HK-2 (cell line): Measurements from ENCODE around the gene PTBP3.
A peak's percentile ranks its signal among the peaks of the same experiment; 100 is the strongest.

ENCODE experiments used
- DNase-seq: peaks from one replicate; pipeline ENCODE4 v3.0.0-alpha.2; 2018; ENCODE audit not compliant: unreplicated experiment

PTBP3 gene

GRCh38 chr9:112360047-112360804, 26.8 kb upstream of the PTBP3 start:
- peak; percentile 30 for DNase-seq

DNA sequence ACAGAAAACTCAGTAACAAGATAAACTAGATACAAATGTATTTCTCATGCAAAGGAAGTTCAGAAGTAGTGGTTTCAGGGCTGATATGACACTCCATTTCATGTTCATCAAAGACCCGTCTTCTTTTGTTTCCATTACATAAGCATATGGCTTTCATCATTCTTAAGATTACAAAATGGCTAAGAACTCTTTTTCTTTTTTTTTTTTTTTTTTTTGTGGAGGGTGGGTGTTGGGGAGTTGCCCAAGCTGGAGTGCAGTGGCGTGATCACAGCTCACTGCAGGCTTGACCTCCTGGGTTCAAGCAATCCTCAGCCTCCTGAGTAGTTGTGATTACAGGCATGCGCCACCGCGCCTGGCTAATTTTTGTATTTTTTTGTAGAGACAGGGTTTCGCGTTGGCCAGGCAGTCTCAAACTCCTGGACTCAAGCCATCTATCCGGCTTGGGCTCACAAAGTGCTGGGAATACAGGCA, 22.0 kb upstream of the PTBP3 start:
- no peak for DNase-seq

DNA sequence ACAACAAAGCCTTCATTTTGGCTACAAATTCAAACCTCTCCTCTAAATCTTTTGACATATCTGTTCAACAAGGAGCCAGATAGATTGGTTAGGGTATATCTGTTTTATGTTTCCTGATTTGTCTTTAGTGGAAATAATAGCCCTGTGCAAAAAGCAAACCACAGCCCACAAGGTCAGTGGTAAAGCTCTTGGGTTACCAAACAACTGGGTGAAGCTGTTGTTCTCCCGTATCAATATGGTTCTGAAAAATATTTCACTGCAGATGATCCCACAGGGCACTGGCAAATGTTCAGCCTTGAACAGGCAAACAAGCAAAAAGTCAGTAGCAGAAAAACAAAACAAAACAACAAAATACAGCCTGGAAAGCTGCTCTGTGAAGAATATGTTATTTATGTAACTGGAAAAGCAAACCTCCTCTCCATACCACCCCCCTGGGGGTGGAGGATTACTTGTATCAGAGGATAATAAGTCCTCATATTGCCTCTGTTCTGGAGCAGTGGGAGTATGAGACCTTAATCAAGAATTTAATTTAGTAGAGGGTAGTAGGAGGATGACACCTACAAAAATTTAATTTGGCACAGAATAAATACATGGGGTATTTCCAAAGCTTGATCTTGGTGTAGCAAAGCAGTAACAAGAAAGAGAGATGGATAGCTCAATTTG, 20.8 kb upstream of the PTBP3 start:
- DNase-seq, result no peak

DNA sequence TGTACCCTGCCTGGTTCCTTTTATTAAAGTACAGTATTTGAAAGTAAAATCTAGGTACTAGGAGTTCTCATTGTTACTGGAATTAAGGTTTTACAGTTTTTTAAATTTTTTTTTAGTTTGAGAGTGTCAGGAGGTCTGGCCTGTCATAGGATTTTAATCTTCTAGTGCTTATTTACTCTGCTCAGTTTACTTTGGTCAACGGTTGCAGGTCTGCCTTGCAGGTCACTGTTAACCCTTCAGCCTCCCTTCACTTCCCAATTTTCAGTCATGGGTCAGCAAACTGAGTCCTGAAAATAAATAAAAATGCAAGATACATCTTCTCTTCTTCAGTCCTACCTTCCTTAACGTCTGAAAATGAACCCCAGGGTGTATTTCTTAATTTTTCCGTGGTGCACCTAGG, 18.8 kb upstream of the PTBP3 start:
- no peak for DNase-seq

DNA sequence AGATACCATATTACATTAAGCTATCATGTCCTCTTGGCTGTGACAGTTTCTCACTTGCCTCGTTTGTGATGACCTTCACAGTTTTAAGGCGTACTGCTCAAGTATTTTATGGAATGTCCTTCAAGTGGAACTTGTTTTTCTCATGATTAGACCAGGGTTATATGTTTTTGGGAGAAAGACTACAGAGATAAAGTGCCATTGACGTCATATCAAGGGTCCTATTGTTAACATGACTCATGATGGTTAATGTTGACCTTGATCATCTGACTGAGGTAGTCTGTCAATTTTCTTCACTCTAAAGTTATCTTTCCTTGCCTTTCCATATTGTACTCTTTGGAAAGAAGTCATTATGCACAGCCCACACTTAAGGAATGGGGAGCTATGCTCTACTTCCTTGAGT, 17.8 kb upstream of the PTBP3 start:
- DNase-seq, result no peak

DNA sequence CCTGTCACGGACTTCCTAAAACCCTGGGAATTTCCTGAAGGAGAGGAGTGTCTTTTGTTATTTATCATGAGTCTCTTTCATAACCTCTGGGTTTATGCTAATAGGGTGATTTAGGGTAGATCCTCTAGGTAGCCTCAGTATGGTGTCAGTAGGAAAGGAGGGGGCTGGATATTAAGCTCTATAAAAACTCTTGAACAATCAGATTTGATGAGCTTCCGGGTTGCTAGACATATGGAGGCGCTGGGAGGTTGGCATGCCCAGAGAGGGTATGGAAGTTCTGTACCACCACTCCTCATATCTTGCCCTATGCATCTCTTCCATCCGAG, 15.6 kb upstream of the PTBP3 start:
- no peak for DNase-seq

DNA sequence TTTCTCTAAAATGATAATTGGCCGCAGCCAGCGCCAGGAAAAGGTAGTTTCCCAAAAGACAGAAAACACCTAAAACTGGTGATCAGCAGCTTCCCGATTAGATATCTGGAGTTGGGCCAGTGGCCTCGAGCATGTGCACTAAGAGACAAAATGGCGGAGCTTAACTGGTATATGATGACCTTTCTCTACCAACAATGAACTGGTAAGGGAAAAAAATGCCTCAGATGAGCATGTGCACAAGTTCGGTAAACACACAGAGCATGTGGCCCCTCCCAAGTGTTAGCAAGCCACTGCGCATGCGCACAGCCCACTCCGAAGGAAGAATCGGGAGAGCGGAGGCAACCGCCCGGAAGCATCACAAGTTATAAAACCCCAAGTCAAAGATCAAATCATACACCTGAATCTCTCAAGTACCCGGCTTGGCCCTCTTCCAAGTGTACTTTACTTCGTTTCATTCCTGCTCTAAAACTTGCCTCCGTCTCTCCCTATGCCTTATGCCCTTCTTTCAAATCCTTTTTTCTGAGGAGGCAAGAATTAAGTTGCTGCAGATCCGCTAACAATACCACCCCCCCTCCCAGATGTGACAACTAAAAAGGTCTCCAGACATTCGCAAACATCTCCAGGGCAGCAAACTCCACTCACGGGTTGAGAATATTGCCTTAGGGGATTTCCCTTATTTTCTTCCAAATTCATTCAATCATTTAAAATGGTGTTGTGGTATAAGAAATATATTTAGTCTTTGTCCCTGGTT, 15.0 kb upstream of the PTBP3 start:
- no peak for DNase-seq

GRCh38 chr9:112341730-112342129, 8.3 kb upstream of the PTBP3 start:
- peak; percentile 57 for DNase-seq

DNA sequence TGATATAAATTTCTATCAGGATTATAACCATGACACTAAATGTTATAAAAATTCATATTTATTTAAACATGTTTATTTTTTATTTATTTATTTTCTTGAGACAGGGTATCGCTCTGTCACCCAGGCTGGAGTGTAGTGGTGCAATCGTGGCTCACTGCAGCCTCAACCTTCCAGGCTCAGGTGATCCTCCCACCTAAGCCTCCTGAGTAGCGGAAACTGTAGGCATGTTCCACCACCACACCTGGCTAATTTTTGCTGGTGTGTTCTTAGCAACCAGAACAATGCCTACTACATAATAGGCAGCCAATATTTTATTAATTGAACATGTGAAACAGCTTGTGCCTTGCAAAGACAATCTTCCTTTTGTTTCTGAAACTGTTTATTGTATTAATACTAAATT, 6.5 kb upstream of the PTBP3 start:
- DNase-seq, result no peak

DNA sequence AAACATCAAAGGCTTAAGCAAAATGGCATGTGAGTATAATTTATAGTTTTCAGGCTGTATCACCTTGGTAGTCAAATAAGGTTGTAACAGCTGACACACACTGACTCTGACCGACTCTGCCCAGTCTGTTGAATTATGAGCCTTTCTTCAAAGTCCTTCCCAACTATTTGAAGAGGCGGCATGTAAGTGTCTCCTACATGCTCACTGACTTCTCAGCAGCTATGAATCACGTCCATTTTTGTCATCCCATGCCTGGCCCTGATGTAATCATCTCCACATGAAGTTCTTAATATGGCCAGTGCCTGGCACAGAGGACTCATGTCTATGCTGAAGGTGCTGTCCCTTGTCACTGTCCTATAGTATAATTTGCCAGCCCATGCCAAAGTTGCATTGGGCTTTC, 5.1 kb upstream of the PTBP3 start:
- peak; percentile 64 for DNase-seq

GRCh38 chr9:112337547-112337946, 4.1 kb upstream of the PTBP3 start:
- no peak for DNase-seq

DNA sequence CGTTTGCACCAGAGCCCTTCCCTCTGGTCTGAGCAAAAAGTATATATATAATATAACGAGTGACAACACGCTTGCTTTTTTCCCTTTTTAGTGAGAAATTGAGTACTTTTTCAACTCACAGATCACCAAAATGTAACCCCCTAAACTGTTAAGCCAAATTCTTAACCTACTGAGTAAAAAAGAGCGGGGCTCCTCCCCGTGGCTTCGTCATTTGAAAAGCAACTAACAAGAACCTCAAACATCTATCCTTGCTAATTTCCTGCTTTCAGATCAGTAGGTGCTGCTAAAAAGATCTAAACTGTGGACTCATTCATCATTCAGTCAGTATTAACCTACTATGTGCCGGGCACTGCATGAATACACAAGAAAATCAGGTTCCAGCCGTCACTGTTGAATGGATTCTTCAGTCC, 1.0 kb upstream of the PTBP3 start:
- peak; percentile 18 for DNase-seq

- DNase-seq, result peak; percentile 96
Observed at GRCh38 chr9:112333639-112334431, 416 bp upstream of the PTBP3 start.

DNA sequence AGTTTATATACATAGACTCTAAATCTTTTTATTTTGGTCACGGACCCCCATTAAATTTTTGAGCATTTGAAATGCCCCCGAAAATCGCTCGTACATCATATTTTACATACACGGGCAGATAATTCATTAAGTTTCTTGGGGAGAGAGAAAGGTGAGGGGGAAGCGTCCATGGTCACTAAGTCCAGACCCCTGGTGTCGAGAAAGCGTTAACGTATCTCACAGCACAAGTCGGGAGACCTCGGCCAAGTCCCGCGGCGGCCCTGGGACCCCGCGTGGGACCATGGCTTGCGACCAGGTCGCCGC, 794 bp downstream of the PTBP3 start:
- no peak for DNase-seq

DNA sequence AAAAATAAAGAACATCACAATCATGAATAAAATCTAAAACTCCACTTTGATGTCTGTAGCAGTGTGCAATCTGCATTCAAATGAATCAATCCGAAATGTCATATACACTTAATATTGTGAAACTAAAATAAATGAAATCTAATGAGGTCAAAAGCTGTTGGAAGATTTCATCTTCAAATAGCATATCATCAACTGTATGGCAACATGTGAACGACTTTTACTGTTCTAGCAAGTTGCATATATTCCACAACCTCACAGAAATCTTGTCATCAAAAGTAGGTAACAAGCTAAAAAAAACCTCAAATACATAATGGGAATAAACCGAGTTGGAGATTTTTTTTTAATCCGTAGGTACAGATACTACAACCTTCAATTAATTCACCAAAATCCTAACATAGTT, 1.2 kb downstream of the PTBP3 start:
- no peak for DNase-seq

- DNase-seq, result no peak
Observed at GRCh38 chr9:112331674-112331952, 1.8 kb downstream of the PTBP3 start.

DNA sequence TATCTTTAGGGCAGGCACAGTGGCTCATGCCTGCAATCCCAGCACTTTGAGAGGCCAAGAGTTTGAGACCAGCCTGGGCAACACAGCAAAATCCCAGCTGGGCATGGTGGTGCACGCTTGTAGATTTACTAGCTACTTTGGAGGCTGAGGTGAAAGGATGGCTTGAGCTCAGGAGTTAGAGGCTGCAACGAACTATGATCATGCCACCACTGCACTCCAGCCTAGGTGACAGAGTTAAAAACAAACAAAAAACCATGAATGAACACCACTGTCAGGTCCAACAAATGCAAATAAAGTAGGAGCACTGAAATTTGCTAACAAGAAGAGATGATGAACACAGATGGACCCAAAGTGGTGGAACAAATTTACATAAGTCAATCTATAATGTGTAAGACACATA, 4.9 kb downstream of the PTBP3 start:
- DNase-seq, result no peak

- DNase-seq, result no peak
Observed at GRCh38 chr9:112327718-112328450, 5.5 kb downstream of the PTBP3 start.

DNA sequence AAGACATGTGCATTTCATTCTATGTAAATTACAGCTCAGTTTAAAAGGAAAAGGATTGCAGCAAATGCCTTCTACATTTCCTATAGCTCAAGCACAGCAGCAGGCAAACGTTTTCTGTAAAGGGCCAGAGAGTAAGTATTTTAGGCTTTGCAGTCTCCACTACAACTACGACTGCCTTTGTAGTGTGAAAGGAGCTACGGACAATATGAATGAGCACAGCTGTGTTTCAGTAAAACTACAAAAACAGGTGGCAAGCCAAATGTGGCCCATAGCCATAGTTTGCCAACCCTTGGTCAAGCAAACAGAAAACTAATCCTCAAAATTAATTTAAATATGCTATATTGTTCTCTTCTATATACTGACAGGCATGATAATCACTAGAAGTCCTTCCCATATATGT, 7.2 kb downstream of the PTBP3 start:
- no peak for DNase-seq

- no peak for DNase-seq
Observed at GRCh38 chr9:112325600-112325999, 7.8 kb downstream of the PTBP3 start.

GRCh38 chr9:112325127-112325526, 8.3 kb downstream of the PTBP3 start:
- no peak for DNase-seq

DNA sequence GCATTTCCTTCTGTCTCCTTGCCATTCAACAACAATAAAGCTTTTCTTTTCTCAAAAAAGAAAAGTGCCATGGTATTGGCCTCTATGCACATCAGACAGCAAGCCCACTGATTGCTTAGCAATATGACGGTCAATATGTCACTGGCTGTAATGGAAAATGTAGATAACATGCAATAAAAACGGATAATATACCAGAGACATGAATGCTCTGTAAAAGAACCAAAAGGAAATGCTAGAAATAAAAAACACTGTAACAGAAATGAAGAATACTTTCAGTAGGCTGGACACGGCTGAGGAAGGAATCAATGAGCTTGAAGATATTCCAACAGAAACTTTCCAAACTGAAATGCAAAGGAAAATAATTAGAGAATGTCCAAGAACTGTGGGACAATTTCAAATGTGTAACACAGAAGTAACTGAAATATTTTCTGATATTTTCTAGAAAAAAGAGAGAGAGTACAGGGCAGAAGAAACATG, 10.0 kb downstream of the PTBP3 start:
- no peak for DNase-seq
